Measurements from ENCODE around the gene BRSK2. TPM values are rescaled to one million over a fixed set of nuclear protein-coding genes. Genes with fewer than 3 reads are reported as not detected.
"Not testable (repeated sequence)": the region's sequence is repeated elsewhere in the genome, so short reads cannot be mapped to it uniquely, and the experiment has no call there.

Gene BRSK2
- total RNA-seq, 1 experiment from 2014 or later: 1.2 TPM

DNA sequence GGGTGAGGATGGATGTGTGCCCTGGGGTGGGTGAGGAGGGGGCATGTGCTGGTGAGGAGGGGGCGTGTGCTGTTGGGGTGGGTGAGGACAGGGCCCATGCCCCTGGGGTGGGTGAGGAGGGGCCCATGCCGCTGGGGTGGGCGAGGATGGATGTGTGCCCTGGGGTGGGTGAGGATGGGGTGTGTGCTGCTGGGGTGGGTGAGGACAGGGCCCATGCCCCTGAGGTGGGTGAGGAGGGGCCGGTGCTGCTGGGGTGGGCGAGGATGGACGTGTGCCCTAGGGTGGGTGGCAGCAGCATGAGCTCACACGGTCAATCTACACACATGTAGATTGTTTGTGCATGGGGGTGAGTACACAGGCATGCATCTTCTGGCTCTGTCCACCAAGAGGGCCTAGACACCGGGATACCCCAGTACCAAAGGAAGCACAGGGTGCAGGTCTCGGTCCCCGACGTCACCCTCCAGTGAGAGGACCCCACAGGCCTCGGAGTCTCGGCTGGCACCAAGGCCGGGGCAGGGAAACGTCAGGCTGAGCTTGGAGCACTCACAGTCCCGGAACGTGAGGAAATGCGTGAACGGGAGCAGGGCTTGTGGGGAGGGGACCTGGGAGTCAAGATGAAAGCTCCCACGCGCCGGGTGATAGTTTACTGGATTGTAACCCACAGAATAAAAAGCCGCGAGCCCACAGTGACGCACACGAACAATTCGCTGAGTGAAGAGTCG lies 42.9 kb upstream of the BRSK2 start:
- intact Hi-C loops (cut with micrococcal nuclease): no loop called here
- Histone ChIP-seq H3K27me3 (ENCODE audit: low read length) (no peaks in the 10 kb centered on the region), H3K4me3 (ENCODE audit: low read length) (no peak overlapping the region), H4K20me1 (ENCODE audit: low read length) (no peaks in the 10 kb centered on the region), H3K9ac (ENCODE audit: low read length) (no peak overlapping the region), H3K79me2 (ENCODE audit: low read length) (no peaks in the 10 kb centered on the region), H3K4me2 (ENCODE audit: low read length) (no peak overlapping the region), H3K4me1 (ENCODE audit: insufficient read depth, low read length) (no peaks in the 10 kb centered on the region), H2AFZ (ENCODE audit: low read length) (no peak overlapping the region), H3K9me2 (replicated peaks; ENCODE audit: low read length) (no peaks in the 10 kb centered on the region), H3K36me3 (ENCODE audit: low read depth, low read length) (no peaks in the 10 kb centered on the region), H3K27ac (ENCODE audit: low read length) (no peak overlapping the region), H3K9me3 (ENCODE audit: low read length) (no peaks in the 10 kb centered on the region), H3F3A (ENCODE audit: low read length, unreplicated experiment) (no peaks in the 10 kb centered on the region)
- BruUV-seq (replicated peaks): no TSS peak
- POLR2A ChIA-PET (ENCODE audit: unreplicated experiment): no interaction called here
- no peak for ATAC-seq
- no peak for TF ChIP-seq EZH2 (IDR thresholded peaks at IDR 0.05; ENCODE audit: low read length, unreplicated experiment)
- TF ChIP-seq EZH2phosphoT487 (IDR thresholded peaks at IDR 0.05; ENCODE audit: borderline replicate concordance, low read length): no peak
- TF ChIP-seq CTCF (conservative IDR thresholded peaks at IDR 0.05; ENCODE audit: low read depth, low read length): no peak
- no peak for DNase-seq
- CTCF ChIA-PET: no interaction called here

DNA sequence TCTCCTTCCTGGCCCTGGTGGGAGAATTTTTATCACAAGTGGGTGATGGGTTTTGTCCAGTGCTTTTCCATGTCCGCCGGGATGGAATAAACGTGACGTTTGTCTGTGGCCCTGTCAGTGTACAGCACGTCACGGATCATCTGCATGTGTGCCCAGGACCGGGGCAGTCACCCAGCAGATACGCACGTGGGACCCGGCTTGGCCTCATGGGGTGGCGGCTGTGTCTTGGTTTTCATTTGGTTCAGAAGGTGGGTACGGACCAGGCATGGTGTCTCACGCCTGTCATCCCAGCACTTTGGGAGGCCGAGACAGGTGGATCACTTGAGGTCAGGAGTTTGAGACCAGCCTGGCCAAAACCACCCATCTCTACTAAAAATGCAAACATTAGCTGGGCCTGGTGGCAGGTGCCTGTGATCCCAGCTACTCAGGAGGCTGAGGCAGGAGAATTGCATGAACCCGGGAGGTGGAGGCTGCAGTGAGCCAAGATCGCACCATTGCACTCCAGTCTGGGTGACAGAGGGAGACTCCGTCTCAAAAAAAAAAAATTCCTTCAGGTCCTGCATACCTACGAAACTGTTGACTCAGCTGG lies 42.2 kb upstream of the BRSK2 start:
- H3K9me3 ChIP-seq (ENCODE audit: low read length); H3K4me3 ChIP-seq (ENCODE audit: low read length); H3K9ac ChIP-seq (ENCODE audit: low read length); BruUV-seq (replicated peaks); H3K9me2 ChIP-seq (replicated peaks; ENCODE audit: low read length); H3K79me2 ChIP-seq (ENCODE audit: low read length); intact Hi-C loops (cut with micrococcal nuclease); CTCF ChIA-PET; H3K27me3 ChIP-seq (ENCODE audit: low read length); H3K4me1 ChIP-seq (ENCODE audit: insufficient read depth, low read length); ATAC-seq; H2AFZ ChIP-seq (ENCODE audit: low read length); POLR2A ChIA-PET (ENCODE audit: unreplicated experiment); DNase-seq; H3F3A ChIP-seq (ENCODE audit: low read length, unreplicated experiment); H3K4me2 ChIP-seq (ENCODE audit: low read length); H3K36me3 ChIP-seq (ENCODE audit: low read depth, low read length); H4K20me1 ChIP-seq (ENCODE audit: low read length); H3K27ac ChIP-seq (ENCODE audit: low read length): not testable (repeated sequence)

GRCh38 chr11:1348146-1348795 lies 41.5 kb upstream of the BRSK2 start:
- no TSS peak for BruUV-seq (replicated peaks)
- CTCF ChIA-PET: no interaction called here

More at GRCh38 chr11:1348146-1348795, 41.5 kb upstream of the BRSK2 start:
- POLR2A ChIA-PET (ENCODE audit: unreplicated experiment): no interaction called here
- Histone ChIP-seq H3K79me2 (ENCODE audit: low read length) (no peaks in the 10 kb centered on the region), H3K4me3 (ENCODE audit: low read length) (no peak overlapping the region), H3F3A (ENCODE audit: low read length, unreplicated experiment) (no peaks in the 10 kb centered on the region), H3K9me2 (replicated peaks; ENCODE audit: low read length) (no peaks in the 10 kb centered on the region), H4K20me1 (ENCODE audit: low read length) (no peaks in the 10 kb centered on the region), H3K9ac (ENCODE audit: low read length) (no peak overlapping the region), H2AFZ (ENCODE audit: low read length) (no peak overlapping the region), H3K4me2 (ENCODE audit: low read length) (no peak overlapping the region), H3K9me3 (ENCODE audit: low read length) (no peaks in the 10 kb centered on the region), H3K27me3 (ENCODE audit: low read length) (0 out of 2 replicates have a peak, but pooled peaks cover under 1% of the 10 kb centered on the region), H3K4me1 (ENCODE audit: insufficient read depth, low read length) (no peaks in the 10 kb centered on the region), H3K27ac (ENCODE audit: low read length) (no peak overlapping the region), H3K36me3 (ENCODE audit: low read depth, low read length) (no peaks in the 10 kb centered on the region)
- TF ChIP-seq EZH2 (IDR thresholded peaks at IDR 0.05; ENCODE audit: low read length, unreplicated experiment) (no peak), EZH2phosphoT487 (IDR thresholded peaks at IDR 0.05; ENCODE audit: borderline replicate concordance, low read length) (no peak)
- DNase-seq (no peak), ATAC-seq (no peak)
- intact Hi-C loops (cut with micrococcal nuclease): no loop called here
